ENCODE measurements around the gene MTURN. TPM values are rescaled to one million over a fixed set of nuclear protein-coding genes. Genes with fewer than 3 reads are reported as not detected.

MTURN gene
- polyA plus RNA-seq, 1 donor from 2014 or later: 75.5 TPM

- Histone ChIP-seq H4K20me1 (ENCODE audit: insufficient read depth) (no peaks in the 10 kb centered on the region), H3K4me2 (ENCODE audit: low read length) (no peak overlapping the region), H3K79me2 (replicated peaks; ENCODE audit: insufficient read depth, low read length) (no peaks in the 10 kb centered on the region), H3K27ac (ENCODE audit: low read length) (no peak overlapping the region), H3F3A (ENCODE audit: insufficient read depth, low read length, poor library complexity, severe bottlenecking) (no peaks in the 10 kb centered on the region), H3K27me3 (ENCODE audit: insufficient read depth, low read depth, low read length) (no peaks in the 10 kb centered on the region), H3K4me3 (ENCODE audit: low read length) (no peak overlapping the region), H3K36me3 (ENCODE audit: insufficient read depth, low read length) (no peaks in the 10 kb centered on the region), H3K9me3 (ENCODE audit: low read length) (peaks cover 5% of the 10 kb centered on the region), H2AFZ (ENCODE audit: low read depth, low read length) (no peak overlapping the region), H3K9me2 (ENCODE audit: insufficient read depth, low read length) (no peaks in the 10 kb centered on the region), H3K9ac (ENCODE audit: low read length) (no peak overlapping the region)
- TF ChIP-seq MXI1 (conservative IDR thresholded peaks at IDR 0.05; ENCODE audit: poor library complexity, severe bottlenecking): no peak
- TF ChIP-seq EP300 (conservative IDR thresholded peaks at IDR 0.05; ENCODE audit: poor library complexity, severe bottlenecking): no peak
- no peak for TF ChIP-seq EZH2 (IDR thresholded peaks at IDR 0.05; ENCODE audit: borderline replicate concordance, insufficient read depth, low read length, poor library complexity, severe bottlenecking)
These were observed 62.7 kb downstream of the MTURN start for GRCh38 chr7:30197438-30197837.

GRCh38 chr7:30199271-30199670 is 64.5 kb downstream of the MTURN start:
- Histone ChIP-seq H4K20me1 (ENCODE audit: insufficient read depth) (no peaks in the 10 kb centered on the region), H3K27me3 (ENCODE audit: insufficient read depth, low read depth, low read length) (no peaks in the 10 kb centered on the region), H3K27ac (ENCODE audit: low read length) (no peak overlapping the region), H3K9ac (ENCODE audit: low read length) (no peak overlapping the region), H3K36me3 (ENCODE audit: insufficient read depth, low read length) (no peaks in the 10 kb centered on the region), H3F3A (ENCODE audit: insufficient read depth, low read length, poor library complexity, severe bottlenecking) (no peaks in the 10 kb centered on the region), H2AFZ (ENCODE audit: low read depth, low read length) (no peak overlapping the region), H3K9me2 (ENCODE audit: insufficient read depth, low read length) (no peaks in the 10 kb centered on the region), H3K4me2 (ENCODE audit: low read length) (no peak overlapping the region), H3K9me3 (ENCODE audit: low read length) (peaks cover 5% of the 10 kb centered on the region), H3K4me3 (ENCODE audit: low read length) (no peak overlapping the region), H3K79me2 (replicated peaks; ENCODE audit: insufficient read depth, low read length) (no peaks in the 10 kb centered on the region)
- TF ChIP-seq SMC3 (conservative IDR thresholded peaks at IDR 0.05; ENCODE audit: poor library complexity): no peak
- TF ChIP-seq RAD21 (conservative IDR thresholded peaks at IDR 0.05): no peak
- TF ChIP-seq EP300 (conservative IDR thresholded peaks at IDR 0.05; ENCODE audit: poor library complexity, severe bottlenecking): no peak
- TF ChIP-seq TAF1 (IDR thresholded peaks at IDR 0.05; ENCODE audit: low read depth): no peak
- no peak for TF ChIP-seq EZH2 (IDR thresholded peaks at IDR 0.05; ENCODE audit: borderline replicate concordance, insufficient read depth, low read length, poor library complexity, severe bottlenecking)
- TF ChIP-seq POLR2AphosphoS5 (IDR thresholded peaks at IDR 0.05): no peak
- TF ChIP-seq MXI1 (conservative IDR thresholded peaks at IDR 0.05; ENCODE audit: poor library complexity, severe bottlenecking): no peak
- TF ChIP-seq CTCF (IDR thresholded peaks at IDR 0.05; ENCODE audit: poor library complexity, severe bottlenecking): no peak
- TF ChIP-seq, protein P1, sequence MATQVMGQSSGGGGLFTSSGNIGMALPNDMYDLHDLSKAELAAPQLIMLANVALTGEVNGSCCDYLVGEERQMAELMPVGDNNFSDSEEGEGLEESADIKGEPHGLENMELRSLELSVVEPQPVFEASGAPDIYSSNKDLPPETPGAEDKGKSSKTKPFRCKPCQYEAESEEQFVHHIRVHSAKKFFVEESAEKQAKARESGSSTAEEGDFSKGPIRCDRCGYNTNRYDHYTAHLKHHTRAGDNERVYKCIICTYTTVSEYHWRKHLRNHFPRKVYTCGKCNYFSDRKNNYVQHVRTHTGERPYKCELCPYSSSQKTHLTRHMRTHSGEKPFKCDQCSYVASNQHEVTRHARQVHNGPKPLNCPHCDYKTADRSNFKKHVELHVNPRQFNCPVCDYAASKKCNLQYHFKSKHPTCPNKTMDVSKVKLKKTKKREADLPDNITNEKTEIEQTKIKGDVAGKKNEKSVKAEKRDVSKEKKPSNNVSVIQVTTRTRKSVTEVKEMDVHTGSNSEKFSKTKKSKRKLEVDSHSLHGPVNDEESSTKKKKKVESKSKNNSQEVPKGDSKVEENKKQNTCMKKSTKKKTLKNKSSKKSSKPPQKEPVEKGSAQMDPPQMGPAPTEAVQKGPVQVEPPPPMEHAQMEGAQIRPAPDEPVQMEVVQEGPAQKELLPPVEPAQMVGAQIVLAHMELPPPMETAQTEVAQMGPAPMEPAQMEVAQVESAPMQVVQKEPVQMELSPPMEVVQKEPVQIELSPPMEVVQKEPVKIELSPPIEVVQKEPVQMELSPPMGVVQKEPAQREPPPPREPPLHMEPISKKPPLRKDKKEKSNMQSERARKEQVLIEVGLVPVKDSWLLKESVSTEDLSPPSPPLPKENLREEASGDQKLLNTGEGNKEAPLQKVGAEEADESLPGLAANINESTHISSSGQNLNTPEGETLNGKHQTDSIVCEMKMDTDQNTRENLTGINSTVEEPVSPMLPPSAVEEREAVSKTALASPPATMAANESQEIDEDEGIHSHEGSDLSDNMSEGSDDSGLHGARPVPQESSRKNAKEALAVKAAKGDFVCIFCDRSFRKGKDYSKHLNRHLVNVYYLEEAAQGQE (IDR thresholded peaks at IDR 0.05; ENCODE audit: borderline replicate concordance): no peak
